GDM1 (cell line): ENCODE results near the gene LCNL1.

Experiments used
- DNase-seq: peaks from one replicate; lab custom pipeline; 2025; lab: John Stamatoyannopoulos, UW

The LCNL1 gene

DNA sequence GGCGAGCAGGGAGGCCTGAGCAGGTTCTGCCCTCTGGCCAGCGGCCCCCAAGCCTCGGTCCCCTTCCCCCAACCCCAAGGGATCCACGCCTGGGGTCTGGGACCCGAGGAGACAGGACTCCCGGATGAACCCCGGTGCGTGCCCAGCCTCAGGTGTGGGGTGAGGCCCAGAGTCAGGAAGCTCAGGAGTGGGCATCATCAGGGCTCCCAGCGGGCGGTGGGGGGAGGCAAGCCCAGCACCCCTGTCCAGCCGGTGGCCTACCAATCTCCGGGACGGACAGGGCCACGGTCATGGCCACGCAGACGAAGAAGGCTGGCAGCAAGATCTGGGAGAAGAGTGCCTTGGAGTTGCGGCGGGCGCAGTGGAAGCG lies 30.8 kb downstream of the LCNL1 start:
- DNase-seq: no peak

DNA sequence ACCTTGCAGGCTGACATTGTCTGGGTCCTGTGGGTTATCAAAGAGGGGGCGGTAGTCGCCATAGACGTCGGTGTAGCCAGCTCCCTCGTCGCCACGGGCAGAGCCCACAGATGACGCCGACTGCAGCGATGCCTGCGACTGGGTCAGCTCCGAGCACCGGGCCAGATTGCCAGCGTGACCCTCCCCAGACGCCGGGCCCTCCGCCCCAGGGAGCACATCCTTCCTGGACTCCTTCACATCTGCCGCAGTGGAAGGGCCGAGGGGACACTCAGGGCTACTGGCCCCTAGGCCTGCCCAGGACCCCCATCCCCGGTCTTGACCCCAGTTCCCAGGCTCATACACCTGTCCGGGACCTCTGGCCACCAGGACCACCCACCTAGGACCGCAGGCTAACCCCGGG lies 31.4 kb downstream of the LCNL1 start:
- no peak for DNase-seq

DNA sequence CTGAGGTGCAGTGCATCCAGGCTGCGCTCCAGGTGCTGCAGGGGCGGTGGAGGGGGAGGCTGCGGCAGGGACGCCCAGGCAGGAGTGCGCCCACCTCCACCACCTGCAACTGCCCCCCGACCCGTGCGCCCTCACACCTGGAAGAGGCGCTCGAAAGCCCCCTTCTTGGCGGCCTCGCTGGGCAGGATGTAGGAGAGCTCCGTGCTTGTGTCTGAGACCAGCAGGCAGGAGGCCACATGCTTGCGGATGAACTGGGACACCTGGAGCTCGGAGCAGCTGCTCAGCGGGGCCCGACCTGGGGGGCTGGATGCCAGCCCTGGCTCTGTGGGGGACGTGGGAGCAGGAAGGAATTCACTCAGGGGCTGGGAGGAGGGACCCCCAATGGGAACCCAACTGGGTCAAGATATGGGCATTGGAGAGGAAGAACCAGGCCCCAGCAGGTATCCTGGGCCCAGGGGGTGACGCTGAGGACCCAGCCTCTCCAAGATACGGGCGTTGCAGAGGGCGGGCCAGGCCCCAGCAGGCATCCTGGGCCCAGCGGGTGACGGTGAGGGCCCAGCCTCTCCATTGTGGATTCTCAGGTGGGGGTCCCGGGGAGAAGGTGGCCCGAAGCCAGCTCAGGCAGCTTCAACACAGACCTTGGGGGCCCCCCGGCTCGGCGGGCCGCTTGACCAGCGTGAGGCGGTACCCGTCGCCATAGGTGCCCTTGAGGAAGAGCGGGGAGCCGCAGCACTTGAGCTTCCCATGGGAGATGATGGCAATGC lies 32.2 kb downstream of the LCNL1 start:
- DNase-seq: no peak

DNA sequence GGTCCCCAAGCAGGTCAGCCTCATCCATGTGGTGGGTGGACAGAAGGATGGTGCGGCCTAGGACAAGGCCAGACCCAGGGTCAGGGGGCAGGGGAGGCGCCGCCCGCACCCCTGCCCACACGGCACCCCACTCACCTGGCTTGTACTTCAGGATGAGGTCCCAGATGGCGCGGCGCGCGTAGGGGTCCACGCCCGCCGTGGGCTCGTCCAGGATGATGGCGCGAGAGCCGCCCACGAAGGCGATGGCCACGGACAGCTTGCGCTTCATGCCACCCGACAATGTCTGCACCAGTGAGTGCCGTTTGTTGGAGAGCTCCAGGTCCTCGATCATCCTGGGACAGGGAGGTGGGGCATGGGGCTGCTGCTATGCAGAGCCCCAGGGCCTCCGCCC lies 32.7 kb downstream of the LCNL1 start:
- DNase-seq: no peak

DNA sequence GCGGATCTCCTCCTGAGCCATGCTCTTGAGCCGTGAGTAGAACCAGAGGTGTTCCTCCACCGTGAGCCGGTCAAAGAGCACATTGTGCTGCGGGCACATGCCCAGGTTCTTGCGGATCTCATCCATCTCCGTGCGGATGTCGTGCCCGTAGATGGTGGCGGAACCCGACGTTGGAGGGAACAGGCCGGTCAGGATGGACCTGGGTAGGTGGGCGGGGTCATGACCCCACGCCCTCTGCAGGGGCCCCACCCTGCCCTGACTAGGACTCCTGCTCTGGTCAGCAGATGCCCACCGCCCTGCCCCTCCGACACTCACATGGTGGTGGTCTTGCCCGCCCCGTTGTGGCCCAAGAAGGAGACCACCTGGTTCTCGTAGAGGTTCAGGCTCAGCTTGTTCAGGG lies 33.2 kb downstream of the LCNL1 start:
- DNase-seq: no peak

DNA sequence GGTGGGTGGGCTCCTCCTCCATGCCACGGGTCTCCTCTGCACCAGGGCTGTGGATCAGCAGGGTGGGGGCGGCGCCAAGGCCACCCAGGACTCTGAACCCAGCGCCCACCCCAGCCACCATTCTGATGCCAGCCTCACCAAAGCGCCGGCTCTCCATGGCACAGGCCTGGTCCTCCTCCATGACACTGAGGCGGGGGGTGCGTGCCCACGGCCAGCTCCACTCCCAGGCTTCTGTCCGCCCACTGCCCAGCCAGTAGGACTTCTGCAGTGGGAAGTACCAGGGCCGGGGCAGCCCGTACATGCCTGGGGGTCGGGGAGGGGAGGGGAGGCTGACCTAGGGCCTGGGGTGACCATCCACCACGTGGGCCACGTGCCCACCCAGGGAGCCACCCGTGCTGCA lies 33.6 kb downstream of the LCNL1 start:
- DNase-seq: no peak

DNA sequence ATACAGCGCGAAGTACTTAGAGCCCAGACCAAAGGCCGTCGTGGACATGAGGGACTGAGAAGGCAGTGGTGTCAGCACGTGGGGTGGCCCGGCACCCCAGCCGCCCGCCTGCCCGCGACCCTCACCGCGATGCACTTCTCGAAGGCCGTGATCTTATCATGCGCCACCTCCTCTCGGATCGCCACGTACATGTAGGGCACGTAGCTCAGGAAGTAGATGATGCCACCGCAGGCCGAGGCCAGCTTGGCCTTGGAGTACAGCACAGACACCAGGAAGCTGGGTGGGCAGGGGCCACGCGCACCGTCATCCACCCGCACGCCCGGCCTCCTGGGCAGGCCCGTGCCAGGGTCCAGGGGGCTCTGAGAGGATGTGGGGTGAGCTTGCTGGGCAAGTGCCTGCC lies 34.3 kb downstream of the LCNL1 start:
- no peak for DNase-seq

DNA sequence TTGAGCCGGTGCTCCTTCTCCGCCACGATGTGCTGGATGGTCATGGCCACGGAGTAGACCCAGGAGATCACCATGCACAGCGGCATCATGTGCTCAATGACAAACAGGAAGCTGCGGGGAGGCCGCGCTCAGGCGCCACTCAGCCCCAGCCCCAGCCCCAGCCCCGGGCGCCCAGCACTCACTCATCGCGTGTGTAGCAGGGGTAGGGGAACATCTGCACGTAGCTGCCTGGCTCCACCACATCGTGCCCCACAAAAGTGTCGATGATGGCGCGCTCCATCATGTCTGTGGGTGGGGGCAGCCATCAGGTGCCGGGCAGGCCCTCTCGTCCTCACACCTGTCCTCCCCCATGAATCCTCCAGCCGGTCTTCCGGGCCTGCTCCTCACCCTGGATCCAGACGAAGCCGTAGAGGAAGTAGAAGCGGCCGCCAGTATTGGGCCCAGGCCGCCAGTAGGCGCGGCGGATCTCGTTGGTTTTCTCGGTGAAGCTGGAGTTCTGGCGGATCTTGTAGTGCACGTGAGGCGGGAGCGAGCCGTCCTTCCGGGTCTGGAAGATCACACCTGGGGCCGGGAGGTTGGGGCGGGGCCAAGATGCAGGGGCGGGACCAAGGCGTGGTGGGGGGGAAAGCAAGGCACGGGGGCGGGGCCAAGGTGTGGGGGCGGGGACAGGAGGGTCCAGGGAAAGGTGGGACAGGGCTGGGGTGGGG lies 35.2 kb downstream of the LCNL1 start:
- DNase-seq: no peak

DNA sequence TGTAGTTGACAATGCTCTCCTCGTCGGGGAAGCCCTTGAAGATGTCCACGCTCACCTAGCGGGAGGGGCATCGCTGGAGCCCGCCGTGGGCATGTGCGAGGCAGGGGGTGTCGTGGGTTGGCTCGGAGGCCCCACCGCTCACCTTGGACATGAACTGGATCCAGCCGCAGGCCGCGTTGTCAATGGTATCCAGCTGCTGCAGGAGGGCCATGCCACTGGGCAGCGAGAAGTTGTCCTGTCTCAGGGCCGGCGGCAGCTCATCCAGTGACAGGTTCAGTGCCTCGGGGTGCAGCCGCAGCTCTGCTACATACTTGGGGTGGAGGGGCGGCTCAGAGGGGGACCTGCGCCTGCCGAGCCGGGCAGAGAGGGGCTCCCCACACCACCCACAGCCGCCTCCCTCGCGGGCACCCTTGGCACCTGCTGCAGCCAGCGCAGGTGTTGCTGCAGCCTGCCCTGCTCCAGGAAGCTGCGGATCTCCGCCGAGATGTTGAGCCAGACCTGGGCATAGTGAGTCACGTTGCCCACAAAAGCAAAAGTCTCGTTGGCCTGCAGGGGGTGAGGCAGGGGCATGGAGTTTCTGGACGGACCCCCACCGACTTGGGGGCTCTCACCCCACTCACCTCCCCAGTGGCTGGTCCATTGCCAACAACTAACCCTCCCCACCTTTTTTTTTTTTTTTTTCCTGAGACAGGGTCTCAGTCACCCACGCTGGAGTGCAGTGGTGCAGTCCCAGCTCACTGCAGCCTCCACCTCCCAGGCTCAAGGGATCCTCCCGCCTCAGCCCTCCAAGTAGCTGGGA lies 36.2 kb downstream of the LCNL1 start:
- no peak for DNase-seq

DNA sequence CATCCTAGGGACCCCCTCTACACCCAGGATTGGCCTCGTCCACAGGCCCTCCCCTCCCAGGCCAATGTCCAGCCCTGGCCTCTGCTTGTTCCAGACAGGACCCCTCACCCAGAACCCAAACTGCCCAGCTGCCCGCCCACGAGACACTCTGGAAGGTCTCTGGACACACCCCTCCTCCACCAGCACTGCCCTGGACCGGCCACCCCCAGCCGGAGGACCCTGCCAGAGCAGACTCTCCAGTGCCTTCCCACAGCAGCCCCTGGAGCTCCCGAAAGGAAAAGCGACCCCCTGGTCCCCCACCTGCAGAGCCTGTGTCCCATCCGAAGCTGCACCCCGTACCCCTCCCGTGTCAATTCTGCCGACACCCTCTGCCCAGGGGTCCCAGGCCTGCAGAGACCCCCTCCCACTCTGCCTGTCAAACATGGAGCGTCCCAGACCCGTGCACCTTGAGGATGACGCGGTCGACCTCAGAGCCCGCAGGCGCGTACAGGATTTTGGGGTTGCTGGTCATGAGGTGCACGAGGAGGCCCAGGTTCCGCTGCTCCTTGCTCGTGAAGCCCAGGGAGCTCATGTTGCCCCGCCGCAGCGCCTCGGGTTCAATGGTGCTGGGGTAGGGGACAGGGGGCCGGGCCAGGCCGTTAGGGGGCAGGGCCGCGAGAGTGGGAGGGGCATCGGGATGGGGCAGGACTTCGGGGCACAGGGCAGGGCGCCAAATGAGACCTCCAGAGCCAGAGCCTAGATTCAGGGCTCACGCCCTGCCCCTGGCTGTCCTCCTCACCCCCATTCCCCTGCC lies 37.3 kb downstream of the LCNL1 start:
- DNase-seq: no peak

DNA sequence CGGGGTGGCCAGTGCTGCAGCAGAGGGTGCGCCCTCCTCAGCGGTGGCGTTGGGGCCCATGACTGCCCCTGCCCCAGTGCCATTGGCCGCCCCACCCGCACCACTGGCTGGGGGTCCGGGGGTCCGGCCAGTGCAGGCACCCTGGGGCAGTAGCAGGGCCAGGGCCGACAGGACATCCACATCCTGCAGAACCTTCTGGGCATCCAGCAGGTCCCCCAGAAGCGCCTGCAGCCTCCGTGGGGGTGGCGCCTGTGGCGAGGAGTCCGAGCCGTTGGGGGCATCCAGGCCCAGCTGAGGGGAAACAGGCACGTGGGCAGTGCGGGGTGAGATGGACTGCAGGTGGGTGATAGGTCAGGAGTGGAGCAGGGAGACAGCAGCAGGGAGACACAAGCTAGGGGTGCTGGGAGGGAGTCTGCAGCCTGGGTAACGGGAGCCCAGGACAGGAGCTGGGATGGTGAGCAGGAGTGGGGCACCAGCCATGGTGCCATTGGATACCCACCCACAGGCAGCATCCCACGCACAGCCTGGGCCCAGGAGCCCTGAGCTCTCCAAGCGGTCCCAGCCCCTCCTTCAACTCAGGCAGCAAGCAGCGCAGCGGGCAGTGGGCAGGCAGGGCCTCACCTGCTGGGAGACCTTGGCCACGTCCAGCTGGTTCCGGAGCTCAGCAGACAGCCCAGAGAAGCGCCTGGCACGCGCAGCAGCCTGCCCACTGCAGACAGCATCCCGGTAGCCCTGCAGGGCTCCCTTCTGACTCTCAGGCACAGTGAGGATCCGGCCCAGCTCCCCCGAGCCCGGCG lies 38.2 kb downstream of the LCNL1 start:
- DNase-seq: no peak

DNA sequence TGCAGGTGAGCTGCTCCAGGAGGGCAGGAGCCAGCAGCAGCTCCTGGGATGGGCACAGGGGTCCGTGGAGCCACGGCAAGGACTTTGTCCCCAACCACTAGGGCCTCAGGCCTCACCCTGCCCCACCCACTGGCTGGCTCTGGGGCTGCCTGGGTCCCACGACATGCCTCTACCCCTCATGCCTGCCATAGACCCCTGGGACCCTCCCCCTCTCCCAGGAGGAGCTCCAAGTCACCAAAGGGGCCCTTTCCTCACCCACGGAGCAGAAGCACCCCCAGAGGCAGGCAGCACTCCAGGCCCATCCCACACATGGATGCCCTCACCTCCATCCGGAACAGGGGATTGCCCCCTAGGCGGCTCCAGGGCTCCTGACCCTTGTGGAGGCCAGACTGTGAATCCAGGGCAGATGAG lies 38.8 kb downstream of the LCNL1 start:
- no peak for DNase-seq

DNA sequence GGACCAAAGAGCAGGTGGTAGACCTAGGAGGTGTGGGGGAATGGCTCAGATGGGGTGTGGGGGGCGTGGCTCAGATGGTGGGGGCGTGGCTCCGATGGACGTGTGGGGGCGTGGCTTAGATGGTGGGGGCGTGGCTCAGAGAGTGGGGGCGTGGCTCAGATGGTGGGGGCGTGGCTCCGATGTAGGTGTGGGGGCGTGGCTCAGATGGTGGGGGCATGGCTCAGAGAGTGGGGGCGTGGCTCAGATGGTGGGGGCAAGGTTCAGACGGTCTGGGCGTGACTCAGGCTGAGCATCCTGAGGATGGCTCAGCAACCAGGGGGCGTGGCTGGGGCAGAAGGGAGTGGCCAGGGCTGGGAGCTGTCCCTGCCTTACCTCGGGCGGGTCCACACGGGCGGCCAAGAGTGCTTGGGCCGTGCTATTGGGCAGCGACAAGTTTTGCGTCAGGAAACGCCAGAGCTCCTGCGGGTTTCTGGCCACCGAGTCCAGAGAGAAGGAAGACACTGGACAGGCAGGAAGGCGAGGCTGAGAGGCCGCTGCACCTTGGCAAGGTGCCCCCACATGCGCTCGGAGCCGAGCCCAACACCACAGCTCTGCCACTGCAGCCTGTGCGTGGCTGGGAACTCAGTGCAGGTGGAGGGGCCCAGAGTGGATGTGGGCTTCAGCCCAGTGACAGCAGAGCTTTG lies 39.3 kb downstream of the LCNL1 start:
- DNase-seq: peak; percentile 59

DNA sequence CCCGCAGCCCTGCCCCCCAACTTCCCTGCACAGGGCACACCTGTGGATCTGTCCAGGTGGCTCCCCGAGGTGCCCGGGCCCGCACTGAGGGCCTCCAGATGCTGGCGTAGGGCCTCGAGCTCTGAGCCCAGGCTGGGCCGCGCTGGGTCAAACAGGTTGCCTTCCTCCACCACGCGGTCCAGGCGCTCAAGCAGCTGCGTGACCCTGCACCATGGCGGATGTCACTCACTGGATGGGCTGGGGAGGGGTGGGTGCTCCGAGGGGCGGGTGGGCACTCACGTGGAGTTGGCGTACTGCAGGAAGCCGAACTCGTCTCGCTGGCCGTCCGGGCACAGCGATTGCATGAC lies 39.8 kb downstream of the LCNL1 start:
- DNase-seq: no peak

DNA sequence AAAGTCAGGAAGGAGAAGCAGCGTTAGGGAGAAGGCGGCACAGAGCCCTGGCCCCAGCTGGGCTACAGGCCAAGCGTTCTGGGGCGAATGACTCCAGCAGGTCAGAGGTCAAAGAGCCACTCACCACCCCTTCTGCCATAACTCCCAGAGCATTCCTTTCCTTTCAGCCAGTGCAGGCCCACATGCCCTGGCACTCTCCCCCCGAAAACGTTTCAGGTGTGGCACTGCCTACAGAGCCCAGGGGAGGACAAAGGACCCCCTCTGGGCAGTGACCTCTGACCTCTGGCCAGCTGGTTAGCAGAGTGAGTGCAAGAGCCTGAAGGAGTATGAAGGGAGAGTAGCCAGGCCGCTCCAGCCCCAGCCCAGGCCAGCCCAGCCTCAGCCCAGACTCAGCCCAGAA lies 40.4 kb downstream of the LCNL1 start:
- DNase-seq: no peak

DNA sequence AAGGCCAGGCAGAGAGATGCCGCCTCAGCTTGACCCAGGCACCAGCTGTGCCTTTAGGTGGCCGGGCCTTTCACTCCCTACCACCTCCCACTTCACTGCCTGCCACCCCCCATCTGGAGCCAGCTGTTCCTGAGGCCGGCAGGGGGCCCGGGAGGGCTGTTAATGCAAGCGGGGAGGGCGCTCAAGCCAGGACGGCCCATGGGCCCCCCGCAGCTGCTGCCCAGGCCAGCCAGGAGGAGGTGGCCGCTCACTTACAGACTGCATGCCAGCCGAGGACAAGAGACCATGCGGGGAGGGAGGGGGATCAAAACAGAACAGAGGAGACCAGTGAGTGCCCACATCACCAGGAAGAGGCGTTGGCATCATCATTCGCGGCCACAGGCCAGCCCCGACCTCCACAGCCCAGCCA lies 40.8 kb downstream of the LCNL1 start:
- no peak for DNase-seq

DNA sequence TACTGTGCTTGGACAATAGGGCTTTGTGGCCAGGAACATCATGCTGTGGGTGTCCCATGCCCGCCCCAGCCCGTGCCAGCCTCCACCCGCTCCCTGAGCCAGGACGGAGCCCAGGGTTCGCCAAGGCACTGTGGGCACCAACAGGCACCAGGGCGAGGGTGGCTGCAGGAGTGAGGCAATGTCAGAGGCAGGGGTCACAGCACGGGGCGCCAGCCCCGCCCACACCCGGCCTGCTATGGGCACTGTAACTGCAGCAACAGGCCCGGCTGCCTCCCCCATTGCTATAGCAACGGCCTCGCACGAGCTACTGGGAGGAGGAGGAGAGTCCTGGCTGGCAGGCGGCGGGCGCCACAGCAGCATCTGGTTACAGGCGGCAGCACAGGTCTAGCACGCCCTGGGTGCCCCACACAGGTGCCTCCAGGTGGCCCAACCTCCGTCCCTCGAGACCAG lies 42.7 kb downstream of the LCNL1 start:
- DNase-seq: no peak

DNA sequence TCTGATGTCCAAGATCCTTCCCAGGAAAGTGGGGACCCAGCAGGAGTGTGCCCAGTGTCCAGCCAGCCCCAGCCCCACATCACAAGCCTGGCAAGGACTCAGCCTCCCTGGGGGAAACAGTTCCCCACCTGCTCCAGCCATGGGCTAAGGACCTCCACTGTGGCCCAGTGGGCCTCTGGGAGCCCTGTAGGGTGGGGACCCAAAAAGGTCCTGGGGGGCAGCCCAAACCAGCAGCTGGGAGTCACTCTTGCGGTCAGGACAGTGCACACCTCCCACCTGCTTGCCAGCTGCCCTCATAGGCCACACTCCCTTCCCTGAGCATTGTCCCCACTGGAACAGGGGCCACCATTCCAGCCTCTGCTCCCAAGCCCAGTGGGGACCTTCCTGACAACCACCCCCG lies 43.6 kb downstream of the LCNL1 start:
- no peak for DNase-seq

DNA sequence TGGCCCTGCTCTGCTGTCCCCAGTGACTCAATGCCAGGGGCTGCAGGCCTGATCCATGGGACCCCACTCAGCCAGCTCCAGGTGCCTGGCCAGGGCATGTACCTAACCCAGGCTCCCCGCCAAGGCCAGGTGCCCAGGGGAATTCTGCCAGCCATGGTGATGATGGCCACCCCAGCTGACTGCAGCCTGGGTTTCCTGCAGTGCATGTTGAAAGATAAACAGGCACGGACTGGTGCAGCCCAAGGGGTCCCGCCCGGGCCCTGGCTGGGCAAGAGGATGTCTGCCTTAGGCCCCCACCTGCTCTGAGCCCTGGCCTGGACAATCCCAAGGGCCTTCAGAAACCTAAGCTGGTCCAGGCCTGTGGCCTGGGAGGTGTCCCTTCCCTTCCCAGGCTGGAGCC lies 44.0 kb downstream of the LCNL1 start:
- DNase-seq: no peak

DNA sequence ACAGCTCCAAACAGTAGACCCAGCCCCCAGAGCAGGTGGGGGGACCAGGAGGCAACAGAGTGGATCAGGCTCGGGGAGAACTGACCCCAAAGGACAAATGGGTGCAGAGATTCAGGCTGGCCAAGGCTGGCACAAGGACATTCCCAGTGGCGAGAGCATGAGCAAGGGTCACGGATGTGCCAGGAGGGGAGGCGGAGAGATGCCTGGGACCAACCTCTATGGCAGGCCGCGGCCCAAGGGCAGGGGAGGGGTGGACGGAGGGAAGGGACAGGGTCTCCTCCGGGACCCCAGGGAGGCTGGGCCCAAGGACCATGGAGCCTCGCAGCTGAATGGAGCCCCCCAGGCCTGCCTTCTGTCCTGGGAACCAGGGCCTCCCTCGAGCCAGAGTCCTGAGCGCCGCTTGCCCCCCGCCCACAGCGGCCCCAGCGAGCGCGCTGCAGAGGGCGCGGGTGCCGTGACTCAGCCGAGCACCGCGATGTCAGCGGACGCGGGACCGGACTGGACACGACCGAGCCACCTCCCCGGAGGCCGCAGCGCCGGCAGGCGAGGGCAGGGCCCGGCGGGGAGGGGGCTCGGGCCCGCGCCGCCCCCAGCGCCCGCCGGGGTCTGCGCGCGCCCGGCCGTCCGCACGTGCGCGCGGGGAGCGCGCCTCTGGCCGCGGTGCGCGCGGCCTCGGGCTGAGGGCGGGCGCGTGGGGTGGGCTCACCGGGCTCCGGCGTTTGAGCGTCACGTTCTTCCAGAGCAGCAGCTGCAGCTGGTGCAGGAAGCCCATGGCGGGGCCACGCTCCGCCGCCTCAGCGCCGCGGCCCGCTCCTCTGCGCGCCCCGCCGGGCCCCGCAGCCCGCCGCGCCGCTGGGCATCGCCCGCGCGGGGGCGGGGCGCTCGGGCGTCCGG lies 44.8 kb downstream of the LCNL1 start, which contains the start of gene ABCA2:
Gene ABCA2 (minus strand): TSS at position 869 of the 894 bp plus-strand sequence. CDS start 97 bp downstream, at position 772.
- DNase-seq: no peak
